Adrenal gland (tissue), 19 donors: ENCODE data around the gene OSTF1. TPM values are rescaled to one million over a fixed set of nuclear protein-coding genes. Genes with fewer than 3 reads are reported as not detected.

ENCODE experiments used
- DNase-seq, 7 donors: peaks; one replicate each; pipeline ENCODE4 v3.0.0-alpha.2; 2019 to 2020
- H3K27ac ChIP-seq, 5 donors: fragments of 200-600 bp; sonication (generic) in 4 of 5; 1 replicate in 3 of 5; 2 replicates in 2 of 5; pipeline versions ENCODE4 v1.5.1 to v1.8.0; 2016 to 2020; ENCODE audit warnings: mild to moderate bottlenecking in 1 of 5
- H3K27me3 ChIP-seq: fragments of 200-600 bp; 2 replicates; pipeline ENCODE4 v1.8.0; 2021
- H3K36me3 ChIP-seq, 2 donors: fragments of 200-600 bp; replicated peaks in 1 of 2; 1 replicate in 1 of 2; 2 replicates in 1 of 2; pipeline versions ENCODE4 v1.5.1 to v1.8.0; 2018 to 2022
- H3K4me1 ChIP-seq, 2 donors: fragments of 200-600 bp; replicated peaks in 1 of 2; 1 replicate in 1 of 2; 2 replicates in 1 of 2; pipeline versions ENCODE4 v1.5.1 to v1.8.0; 2018 to 2021
- H3K4me3 ChIP-seq, 4 donors: fragments of 200-600 bp; sonication (generic) in 3 of 4; one replicate each; pipeline ENCODE4 v1.5.1; 2016 to 2018
- H3K9me3 ChIP-seq, 3 donors: fragments of 200-600 bp; sonication (generic) in 1 of 3; replicated peaks in 1 of 3; 1 replicate in 2 of 3; 2 replicates in 1 of 3; pipeline versions ENCODE4 v1.5.1 to v1.8.0; 2016 to 2021
- CTCF ChIP-seq, 6 experiments: fragments of 450-650 bp in 4 of 6; fragments of 200-600 bp in 2 of 6; sonication (generic) in 1 of 6; IDR thresholded peaks; 1 replicate in 5 of 6; 2 replicates in 1 of 6; pipeline versions ENCODE4 v1.5.1 to v1.8.0; 2016 to 2021; ENCODE audit warnings: antibody characterized with exemption in 6 of 6, mild to moderate bottlenecking in 2 of 6, moderate library complexity in 1 of 6
- POLR2A ChIP-seq, 2 donors: fragments of 450-650 bp; IDR thresholded peaks; one replicate each; pipeline ENCODE4 v1.6.1; 2017; ENCODE audit warnings: antibody characterized with exemption in 2 of 2, mild to moderate bottlenecking in 2 of 2, moderate library complexity in 1 of 2
- WGBS, 4 donors: extraction: QIAGEN DNeasy Blood & Tissue Kit in 2 of 4; methylation state at CpG; one replicate each; pipeline versions ENCODE4 v1.1.5 to v1.1.7; 2013 to 2017; 5-methylcytosine and 5-hydroxymethylcytosine counted together
- intact Hi-C, 2 donors: fragments of 100-400 bp; cut with DNase I; formaldehyde crosslinking; loops; one replicate each; pipeline versions ENCODE4 v1.14.1 to v1.15.0; 2022 to 2023
- long read RNA-seq, 10 donors: library from polyadenylated mRNA in 3 of 10; unstranded in 2 of 10; stranded (forward) in 1 of 10; transcript quantifications; one replicate each; pipeline ENCODE4 v2.0.0 and lab custom pipeline, GENCODE V29; 2021 to 2026
- polyA plus RNA-seq, 3 donors: library from polyadenylated mRNA; stranded (reverse); fragments of 200-250 nt in 2 of 3; fragments of 350-450 nt in 1 of 3; fragmentation: Illumina TruSeq in 1 of 3; extraction: RNeasy Lipid Tissue Mini Kit (QIAGEN cat#74804) in 1 of 3; gene quantifications; one replicate each; pipeline ENCODE4 v1.2.3, GENCODE V29; 2013 to 2014
- total RNA-seq, 9 donors: library from RNA; depleted of rRNA in 4 of 9; stranded (reverse); fragments of >200 nt in 4 of 9; fragments of 120-200 nt in 1 of 9; fragmentation: NEBNext Ultra II Directional in 1 of 9; extraction: Animal tissue kit (Norgen Biotek cat#: 25700) in 1 of 9; gene quantifications; one replicate each; pipeline versions ENCODE4 v1.1.0 to v1.2.4, GENCODE V29; 2013 to 2023
- donor health status: healthy with polysubstance abuse.
- donor health status: Bipolar disorder and iron deficiency.
- donor health status: DM: yes; HTN: yes; CAD: no.
- donor health status: DM: no; HTN: no; CAD: no.
- donor health status: DM: no; HTN: no; CAD: no.
- donor health status: DM: yes; HTN: yes; CAD: no.

The OSTF1 gene
- total RNA-seq (10 to 100 TPM; 23.5 to 52.2 (median 35.1) TPM), polyA plus RNA-seq (10 to 100 TPM; 21.0 to 41.4 (median 29.4) TPM)
- long read RNA-seq, donor 1, transcript OSTF1-201 (10 exons, 1,319 nt), result major isoform, 11 of 11 reads
- long read RNA-seq, donor 1, partial matches to known transcripts, result 0 of 11 reads
- long read RNA-seq, donor 1, other reads (novel, unspliced or antisense), result 0 of 11 reads
- long read RNA-seq, donor 2, transcript OSTF1-201 (10 exons, 1,319 nt), result major isoform, 5 of 18 reads
- long read RNA-seq, donor 2, partial matches to known transcripts, result 13 of 18 reads
- long read RNA-seq, donor 2, other reads (novel, unspliced or antisense), result 0 of 18 reads
- long read RNA-seq, donor 3, transcript OSTF1-201 (10 exons, 1,319 nt), result major isoform, 14 of 23 reads
- long read RNA-seq, donor 3, partial matches to known transcripts, result 9 of 23 reads
- long read RNA-seq, donor 3, other reads (novel, unspliced or antisense), result 0 of 23 reads
- long read RNA-seq, donor 4, transcript OSTF1-201 (10 exons, 1,319 nt), result major isoform, 26 of 31 reads
- long read RNA-seq, donor 4, partial matches to known transcripts, result 1 of 31 reads
- long read RNA-seq, donor 4, other reads (novel, unspliced or antisense), result 4 of 31 reads
- long read RNA-seq, donor 5, transcript OSTF1-201 (10 exons, 1,319 nt), result major isoform, 38 of 43 reads
- long read RNA-seq, donor 5, partial matches to known transcripts, result 1 of 43 reads
- long read RNA-seq, donor 5, other reads (novel, unspliced or antisense), result 4 of 43 reads
- long read RNA-seq, donor 6, transcript OSTF1-201 (10 exons, 1,319 nt), result major isoform, 27 of 33 reads
- long read RNA-seq, donor 6, partial matches to known transcripts, result 2 of 33 reads
- long read RNA-seq, donor 6, other reads (novel, unspliced or antisense), result 4 of 33 reads
- long read RNA-seq, donor 7, partial matches to known transcripts, result 0 of 4 reads
- long read RNA-seq, donor 7, other reads (novel, unspliced or antisense), result 0 of 4 reads
- long read RNA-seq, donor 8, transcript OSTF1-201 (10 exons, 1,319 nt), result major isoform, 7 of 7 reads
- long read RNA-seq, donor 8, partial matches to known transcripts, result 0 of 7 reads
- long read RNA-seq, donor 8, other reads (novel, unspliced or antisense), result 0 of 7 reads
- long read RNA-seq, donor 9, transcript OSTF1-201 (10 exons, 1,319 nt), result major isoform, 6 of 14 reads
- long read RNA-seq, donor 9, partial matches to known transcripts, result 8 of 14 reads
- long read RNA-seq, donor 9, other reads (novel, unspliced or antisense), result 0 of 14 reads
- long read RNA-seq, donor 10, partial matches to known transcripts, result 7 of 11 reads
- long read RNA-seq, donor 10, other reads (novel, unspliced or antisense), result 0 of 11 reads

GRCh38 chr9:75087824-75088645 is at the start of gene OSTF1, which contains the start of gene NMRK1:
TSS of gene OSTF1 (plus strand) at chr9:75088514. CDS start at chr9:75088693, 179 bp downstream.
TSS of gene NMRK1 (minus strand) at chr9:75088155. CDS start at chr9:75083115, 5,040 bp downstream.
- Histone ChIP-seq H3K4me3 (peak within 1 kb of the TSS; percentile 82 to 91 (median 86)), H3K9me3 (no peaks in the 10 kb centered on the region), H3K4me1 (peaks cover 0 to 62% of the 10 kb centered on the region in 2 donors), H3K27ac (peak within 1 kb of the TSS; percentile 89 to 98 (median 96)), H3K27me3 (no peaks in the 10 kb centered on the region), H3K36me3 (no peaks in the 10 kb centered on the region)
- 0 to 1% (median 0%) methylated on average over 10 to 93 of the region's 93 CpGs for WGBS, 4 donors
- peak; percentile 96 to 97 for TF ChIP-seq POLR2A (IDR thresholded peaks at IDR 0.05)
- no peak for TF ChIP-seq CTCF (IDR thresholded peaks at IDR 0.05)
- intact Hi-C loops, result loop anchor here in 1 of 2 donors (10.0 kb wide), 1 partner anchor 63 kb away; the partner anchor contains the start of gene CARNMT1
- peak; percentile 95 to 97 (median 96) for DNase-seq

- DNase-seq, result no peak
- WGBS, 4 donors, result 59 to 74% (median 68%) methylated on average over 3 of the region's 3 CpGs
- Histone ChIP-seq H3K9me3 (no peaks in the 10 kb centered on the region), H3K4me1 (no peaks in the 10 kb centered on the region), H3K4me3 (no peak overlapping the region), H3K27me3 (no peaks in the 10 kb centered on the region), H3K36me3 (no peaks in the 10 kb centered on the region), H3K27ac (no peak overlapping the region)
- intact Hi-C loops, result no loop called here
- TF ChIP-seq POLR2A (IDR thresholded peaks at IDR 0.05), result no peak
- TF ChIP-seq CTCF (IDR thresholded peaks at IDR 0.05), result no peak
Observed at GRCh38 chr9:75039009-75039408, 49.3 kb upstream of the OSTF1 start.

GRCh38 chr9:75039801-75040200 is 48.5 kb upstream of the OSTF1 start:
- no peak overlapping the region for H3K4me3 ChIP-seq
- 64 to 74% (median 67%) methylated on average over 3 of the region's 3 CpGs for WGBS, 4 donors
- intact Hi-C loops, result no loop called here
- no peaks in the 10 kb centered on the region for H3K9me3 ChIP-seq
- no peaks in the 10 kb centered on the region for H3K27me3 ChIP-seq
- DNase-seq, result no peak
- TF ChIP-seq POLR2A (IDR thresholded peaks at IDR 0.05) (no peak), CTCF (IDR thresholded peaks at IDR 0.05) (no peak)
- H3K36me3 ChIP-seq, result no peaks in the 10 kb centered on the region
- no peak overlapping the region for H3K27ac ChIP-seq
- H3K4me1 ChIP-seq, result no peaks in the 10 kb centered on the region
